HG03196 (cell line): ENCODE data around the gene C17orf100.

Source experiments
- ATAC-seq: cut with Tn5 transposase; IDR thresholded peaks from one replicate; pipeline ENCODE4 v1.9.1; 2021; ENCODE audit not compliant: unreplicated experiment

C17orf100 gene

GRCh38 chr17:6668219-6668618 is 16.7 kb downstream of the C17orf100 start:
- ATAC-seq: no peak

GRCh38 chr17:6668727-6669425 is 17.3 kb downstream of the C17orf100 start:
- no peak for ATAC-seq

GRCh38 chr17:6669479-6670212 is 18.1 kb downstream of the C17orf100 start:
- no peak for ATAC-seq

- ATAC-seq: no peak
Observed at GRCh38 chr17:6670571-6670970, 19.0 kb downstream of the C17orf100 start.

GRCh38 chr17:6670999-6671398 is 19.4 kb downstream of the C17orf100 start:
- ATAC-seq: no peak

GRCh38 chr17:6671431-6671830 is 19.9 kb downstream of the C17orf100 start:
- no peak for ATAC-seq

GRCh38 chr17:6674586-6674985 is 23.0 kb downstream of the C17orf100 start:
- no peak for ATAC-seq

- ATAC-seq: no peak
Observed at GRCh38 chr17:6675201-6675825, 23.8 kb downstream of the C17orf100 start.

- ATAC-seq: no peak
Observed at GRCh38 chr17:6676802-6677157, 25.2 kb downstream of the C17orf100 start.

- ATAC-seq: no peak
Observed at GRCh38 chr17:6677158-6677831, 25.7 kb downstream of the C17orf100 start.

GRCh38 chr17:6677946-6678345 is 26.4 kb downstream of the C17orf100 start:
- no peak for ATAC-seq

GRCh38 chr17:6679241-6679640 is 27.7 kb downstream of the C17orf100 start:
- ATAC-seq: no peak

GRCh38 chr17:6681176-6681575 is 29.6 kb downstream of the C17orf100 start:
- ATAC-seq: no peak

- no peak for ATAC-seq
Observed at GRCh38 chr17:6681671-6682070, 30.1 kb downstream of the C17orf100 start.

GRCh38 chr17:6682339-6682738 is 30.8 kb downstream of the C17orf100 start:
- no peak for ATAC-seq

GRCh38 chr17:6683081-6683684 is 31.6 kb downstream of the C17orf100 start:
- ATAC-seq: no peak

GRCh38 chr17:6683730-6684459 is 32.3 kb downstream of the C17orf100 start:
- no peak for ATAC-seq

- ATAC-seq: no peak
Observed at GRCh38 chr17:6684460-6684783, 32.9 kb downstream of the C17orf100 start.

- no peak for ATAC-seq
Observed at GRCh38 chr17:6684881-6685767, 33.6 kb downstream of the C17orf100 start.

- no peak for ATAC-seq
Observed at GRCh38 chr17:6686026-6686425, 34.5 kb downstream of the C17orf100 start.
